Daoy (cell line): Measurements from ENCODE around the gene GOPC. TPM values are rescaled to one million over a fixed set of nuclear protein-coding genes. Genes with fewer than 3 reads are reported as not detected.

Experiments used
- DNase-seq: peaks from one replicate; pipeline ENCODE4 v3.0.0-alpha.2; 2015; ENCODE audit warnings: low read depth
- total RNA-seq: library from RNA; depleted of rRNA; stranded (reverse); fragments of >200 nt; shearing (Covaris generic); gene quantifications from 2 replicates; pipeline ENCODE4 v1.2.3, GENCODE V29; 2014

GOPC gene
- total RNA-seq, 1 experiment from 2014 or later: 22.6 TPM

- no peak for DNase-seq
Observed at GRCh38 chr6:117595099-117595923, 7.0 kb downstream of the GOPC start.

- no peak for DNase-seq
Observed at GRCh38 chr6:117592983-117593759, 9.1 kb downstream of the GOPC start.

DNA sequence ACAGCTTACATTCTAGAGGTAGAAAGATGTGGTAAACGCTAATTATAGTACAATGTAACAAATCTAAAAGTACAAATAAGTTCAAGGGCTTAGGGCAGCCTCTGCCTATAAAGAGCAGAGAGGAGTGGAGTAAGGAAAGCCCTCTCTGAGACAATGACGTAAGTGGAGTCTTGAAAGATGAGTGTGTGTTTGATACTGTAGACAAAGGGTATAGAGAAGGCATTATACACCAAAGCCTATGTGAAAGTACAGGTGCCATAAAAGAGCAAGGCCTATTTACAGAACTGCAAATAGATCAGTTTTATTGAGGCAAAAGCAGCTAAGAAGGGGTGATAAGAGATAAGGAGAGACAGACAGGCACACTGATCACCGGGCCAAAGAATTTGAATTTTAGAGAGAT, 10.9 kb downstream of the GOPC start:
- no peak for DNase-seq

- no peak for DNase-seq
Observed at GRCh38 chr6:117590447-117590846, 11.9 kb downstream of the GOPC start.

DNA sequence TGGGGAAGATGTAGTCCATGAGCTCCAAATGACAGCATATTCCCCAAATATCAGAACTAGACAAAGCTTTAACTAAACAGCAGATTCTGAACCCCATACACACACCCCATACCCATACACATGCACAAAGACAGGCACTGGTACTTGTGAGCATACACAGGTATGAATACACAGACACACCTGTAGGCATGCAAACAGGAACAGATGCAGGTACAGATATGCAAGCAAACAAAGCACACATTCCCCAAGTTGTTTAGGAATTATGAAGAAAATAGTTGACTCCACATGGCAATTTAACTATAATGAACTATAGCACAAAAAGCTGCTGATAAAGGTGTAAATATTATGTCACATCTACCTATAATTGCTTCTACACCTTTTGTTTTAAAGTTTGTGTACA, 16.7 kb downstream of the GOPC start:
- no peak for DNase-seq

GRCh38 chr6:117574198-117574597, 28.1 kb downstream of the GOPC start:
- DNase-seq: no peak

DNA sequence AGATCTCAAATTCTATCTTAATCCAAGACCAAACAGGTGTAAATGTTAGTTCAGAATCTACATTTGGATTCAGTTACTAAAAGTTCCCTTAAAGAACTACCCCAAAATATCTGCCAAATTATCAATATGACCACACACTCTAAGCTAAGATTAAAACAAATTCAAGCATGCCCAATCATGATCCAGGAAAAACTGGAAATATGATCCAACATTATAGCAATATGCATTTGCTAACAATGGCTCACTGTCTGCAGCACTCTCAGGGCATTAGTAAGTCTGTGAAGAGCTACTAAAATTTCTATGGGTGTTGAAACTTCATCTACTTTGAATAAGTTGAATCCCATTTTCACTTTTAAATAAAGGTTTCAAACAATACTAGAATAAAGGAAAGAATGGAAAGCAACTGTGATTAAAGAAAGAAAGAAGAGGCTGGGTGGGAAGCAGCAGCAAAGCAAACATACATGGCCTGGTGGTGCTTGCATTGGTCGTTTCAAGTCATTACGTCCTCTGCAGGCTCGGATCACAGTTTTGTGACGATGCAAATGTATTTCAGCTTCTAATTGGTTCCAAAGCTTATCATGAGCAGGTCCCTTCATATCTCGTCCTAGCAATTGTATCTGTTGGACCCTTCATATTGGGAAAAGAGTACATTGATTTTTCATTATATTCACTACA, 29.2 kb downstream of the GOPC start:
- no peak for DNase-seq

GRCh38 chr6:117568831-117569410, 33.4 kb downstream of the GOPC start:
- DNase-seq: no peak

DNA sequence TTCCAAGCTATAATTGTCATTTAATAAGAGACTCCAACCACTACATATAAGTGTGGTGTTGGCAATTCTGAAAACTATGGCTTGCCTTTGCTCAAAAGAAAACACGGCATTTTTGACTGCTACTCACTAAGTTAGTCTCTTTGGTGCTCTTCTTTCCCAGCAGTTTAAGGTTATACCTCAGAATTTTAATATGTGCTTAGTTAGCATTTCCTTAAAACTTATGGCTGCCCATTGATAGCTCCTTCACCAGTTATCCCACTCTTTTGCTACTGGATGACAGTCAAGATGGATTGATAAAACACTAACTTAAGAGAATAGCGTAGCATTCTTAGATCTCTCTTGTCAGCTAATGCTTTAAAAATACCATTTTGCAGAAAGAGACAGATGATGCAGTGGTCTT, 34.1 kb downstream of the GOPC start:
- no peak for DNase-seq

GRCh38 chr6:117564681-117565080, 37.6 kb downstream of the GOPC start:
- no peak for DNase-seq

DNA sequence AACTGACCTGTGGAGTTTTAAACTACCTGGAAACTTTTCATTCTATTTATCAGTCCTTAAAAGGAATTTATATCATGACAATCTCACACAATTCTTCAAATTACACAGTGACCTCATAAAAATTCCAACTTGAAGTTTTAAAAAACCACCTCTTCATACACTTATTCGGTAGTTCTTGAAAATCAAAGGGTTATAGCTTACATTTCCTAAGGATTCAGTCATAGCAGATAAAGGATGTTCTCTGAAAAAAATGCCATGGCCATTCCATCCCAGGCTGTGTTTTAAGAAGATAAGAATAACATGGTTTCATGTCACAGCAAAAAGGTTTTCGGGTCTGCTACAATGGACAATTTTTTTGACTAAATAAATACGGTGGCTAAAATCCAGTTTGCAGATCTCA, 41.2 kb downstream of the GOPC start:
- DNase-seq: no peak

GRCh38 chr6:117559299-117559698, 43.0 kb downstream of the GOPC start:
- DNase-seq: no peak

GRCh38 chr6:117558818-117559217, 43.5 kb downstream of the GOPC start:
- DNase-seq: no peak

DNA sequence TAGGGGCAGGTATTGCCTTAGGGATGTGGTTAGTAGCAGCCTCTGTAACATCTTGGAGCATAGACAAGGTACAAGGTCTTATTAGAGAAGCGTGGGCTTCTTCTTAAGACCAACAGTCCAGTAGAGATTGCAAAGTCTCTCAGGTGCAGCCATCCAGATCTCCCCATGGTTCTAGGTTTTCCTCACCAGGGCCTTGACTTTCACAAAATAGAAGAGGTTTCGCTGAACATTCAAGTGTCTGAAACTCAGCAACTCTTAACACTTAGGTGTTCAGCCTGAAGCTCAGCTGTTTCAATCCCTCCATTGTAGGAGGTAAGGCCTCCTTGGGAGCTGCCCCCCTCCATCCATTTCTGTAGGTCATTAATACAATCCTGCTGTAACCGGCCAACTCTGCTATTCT, 44.4 kb downstream of the GOPC start:
- DNase-seq: no peak

DNA sequence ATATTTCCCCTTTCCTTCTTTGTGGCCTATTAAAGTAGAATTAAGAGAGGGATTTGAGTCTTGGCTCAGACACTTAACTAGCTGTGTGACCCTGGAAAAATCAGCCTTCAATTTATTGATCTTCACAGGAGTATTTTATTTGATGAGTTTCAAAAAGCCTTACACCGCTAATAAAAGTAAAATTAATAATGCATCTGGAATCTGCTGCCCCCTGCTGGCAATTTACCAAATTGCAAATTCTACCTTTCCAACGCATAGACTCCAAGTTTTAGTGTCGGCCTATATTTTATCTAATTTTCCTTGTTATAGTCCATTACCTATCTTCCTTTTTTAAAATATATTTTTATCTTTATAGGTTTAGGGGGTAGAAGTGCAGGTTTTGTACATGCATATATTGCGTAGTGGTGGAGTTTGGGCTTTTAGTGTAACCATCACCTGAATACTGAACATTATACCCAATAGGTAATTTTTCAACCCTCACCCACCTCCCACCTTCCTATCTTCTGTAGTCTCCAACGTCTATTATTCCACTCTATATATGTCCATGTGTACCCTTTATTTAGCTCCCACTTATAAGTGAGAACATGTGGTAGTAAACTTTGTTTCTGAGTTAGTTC, 46.3 kb downstream of the GOPC start:
- DNase-seq: no peak

DNA sequence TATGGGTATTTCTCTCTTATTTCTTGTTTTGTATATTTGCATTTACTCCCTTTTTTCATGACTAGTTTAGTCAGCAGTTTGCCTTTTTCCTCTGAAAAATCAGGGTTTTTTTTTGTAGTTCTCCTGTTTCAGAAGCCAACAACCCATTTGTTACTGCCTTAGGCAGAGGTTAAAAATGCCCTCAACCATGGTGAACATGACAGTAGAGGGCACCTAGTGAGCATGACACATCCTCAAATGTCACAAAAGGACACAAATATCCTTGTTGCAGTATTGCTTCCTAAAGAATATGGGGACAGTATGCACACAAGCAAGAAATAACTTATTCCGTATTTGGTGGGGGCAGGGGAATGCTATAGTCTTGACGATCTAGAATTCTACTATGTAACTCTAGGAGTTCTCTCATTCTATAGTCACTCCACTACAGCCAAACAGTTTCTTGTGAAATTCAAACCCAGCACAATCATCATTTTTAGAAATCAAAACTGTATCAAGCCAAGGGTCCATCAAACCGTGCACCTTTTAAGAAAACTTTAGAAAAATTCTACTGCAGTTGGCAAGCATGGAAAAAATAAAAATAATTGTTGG, 47.0 kb downstream of the GOPC start:
- DNase-seq: no peak

- DNase-seq: no peak
Observed at GRCh38 chr6:117553142-117553541, 49.2 kb downstream of the GOPC start.

DNA sequence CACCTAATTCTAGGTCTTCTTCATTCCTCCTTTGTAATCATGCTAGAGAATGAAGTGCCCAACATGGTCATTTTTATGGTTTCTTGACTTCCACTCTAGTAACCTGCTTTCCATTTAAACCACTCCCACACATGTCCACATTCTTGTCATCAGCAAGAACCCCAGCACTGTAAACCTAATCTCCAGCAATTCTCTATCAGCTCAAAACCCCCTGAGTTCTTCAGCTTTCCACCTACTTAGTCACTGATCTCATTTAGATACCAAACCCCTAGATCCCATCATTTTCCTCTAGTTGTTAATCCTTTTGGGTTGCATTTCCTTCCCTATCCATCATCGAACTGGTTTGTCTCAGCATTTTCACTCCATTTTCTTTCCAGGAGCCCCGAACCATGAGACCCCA, 49.7 kb downstream of the GOPC start:
- DNase-seq: peak; percentile 55

GRCh38 chr6:117550618-117551242, 51.6 kb downstream of the GOPC start:
- DNase-seq: no peak

DNA sequence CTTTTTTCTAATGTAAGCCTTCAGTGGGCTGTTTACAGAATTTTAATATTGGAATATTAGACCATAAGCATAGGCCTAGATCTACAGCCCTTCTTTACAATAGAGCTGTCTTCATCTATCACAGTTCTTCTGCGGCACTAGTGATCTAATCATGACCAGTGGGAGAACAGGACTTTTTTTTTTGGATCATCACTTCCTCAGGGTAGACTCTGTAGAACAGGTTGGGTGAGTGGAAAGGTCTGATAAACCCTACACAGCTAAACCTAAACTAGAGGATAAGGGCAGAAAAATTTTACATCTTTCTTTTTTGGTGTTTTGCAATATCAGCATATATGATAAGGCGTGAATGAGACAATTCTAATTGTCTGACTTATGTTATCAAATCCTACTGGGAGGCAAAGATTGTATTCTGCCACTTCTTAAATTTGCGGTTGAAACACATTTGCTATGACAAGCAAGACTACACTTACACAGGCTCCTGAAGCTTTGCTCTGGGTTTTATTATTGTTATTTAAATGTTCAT, 52.2 kb downstream of the GOPC start:
- DNase-seq: no peak

- no peak for DNase-seq
Observed at GRCh38 chr6:117549611-117550010, 52.7 kb downstream of the GOPC start.
